ENCODE data around the gene NOL11. TPM values are rescaled to one million over a fixed set of nuclear protein-coding genes. Genes with fewer than 3 reads are reported as not detected.

Gene NOL11
- total RNA-seq (37.3 TPM), polyA plus RNA-seq (ENCODE audit: insufficient read depth, low read depth, low replicate concordance) (40.8 TPM)
- long read RNA-seq, donor 1, transcript NOL11-201 (18 exons, 2,947 nt): major isoform, 9 of 9 reads
- long read RNA-seq, donor 1, partial matches to known transcripts: 0 of 9 reads
- long read RNA-seq, donor 1, other reads (novel, unspliced or antisense): 0 of 9 reads
- long read RNA-seq, donor 2, transcript NOL11-201 (18 exons, 2,947 nt): major isoform, 7 of 13 reads
- long read RNA-seq, donor 2, partial matches to known transcripts: 6 of 13 reads
- long read RNA-seq, donor 2, other reads (novel, unspliced or antisense): 0 of 13 reads
- long read RNA-seq, donor 3, transcript NOL11-201 (18 exons, 2,947 nt): major isoform, 9 of 21 reads
- long read RNA-seq, donor 3, partial matches to known transcripts: 12 of 21 reads
- long read RNA-seq, donor 3, other reads (novel, unspliced or antisense): 0 of 21 reads
- long read RNA-seq, donor 4, transcript NOL11-201 (18 exons, 2,947 nt): major isoform, 5 of 8 reads
- long read RNA-seq, donor 4, partial matches to known transcripts: 0 of 8 reads
- long read RNA-seq, donor 4, other reads (novel, unspliced or antisense): 0 of 8 reads
- long read RNA-seq, donor 5: 0 reads
- long read RNA-seq, donor 6, transcript NOL11-201 (18 exons, 2,947 nt): major isoform, 16 of 46 reads
- long read RNA-seq, donor 6, partial matches to known transcripts: 26 of 46 reads
- long read RNA-seq, donor 6, other reads (novel, unspliced or antisense): 0 of 46 reads
- long read RNA-seq, donor 7, transcript NOL11-201 (18 exons, 2,947 nt): major isoform, 16 of 22 reads
- long read RNA-seq, donor 7, partial matches to known transcripts: 4 of 22 reads
- long read RNA-seq, donor 7, other reads (novel, unspliced or antisense): 2 of 22 reads
- long read RNA-seq, donor 8, partial matches to known transcripts: 11 of 14 reads
- long read RNA-seq, donor 8, other reads (novel, unspliced or antisense): 0 of 14 reads
- long read RNA-seq, donor 9, partial matches to known transcripts: 6 of 8 reads
- long read RNA-seq, donor 9, other reads (novel, unspliced or antisense): 0 of 8 reads
- long read RNA-seq, donor 10, transcript NOL11-201 (18 exons, 2,947 nt): major isoform, 8 of 20 reads
- long read RNA-seq, donor 10, partial matches to known transcripts: 10 of 20 reads
- long read RNA-seq, donor 10, other reads (novel, unspliced or antisense): 0 of 20 reads

DNA sequence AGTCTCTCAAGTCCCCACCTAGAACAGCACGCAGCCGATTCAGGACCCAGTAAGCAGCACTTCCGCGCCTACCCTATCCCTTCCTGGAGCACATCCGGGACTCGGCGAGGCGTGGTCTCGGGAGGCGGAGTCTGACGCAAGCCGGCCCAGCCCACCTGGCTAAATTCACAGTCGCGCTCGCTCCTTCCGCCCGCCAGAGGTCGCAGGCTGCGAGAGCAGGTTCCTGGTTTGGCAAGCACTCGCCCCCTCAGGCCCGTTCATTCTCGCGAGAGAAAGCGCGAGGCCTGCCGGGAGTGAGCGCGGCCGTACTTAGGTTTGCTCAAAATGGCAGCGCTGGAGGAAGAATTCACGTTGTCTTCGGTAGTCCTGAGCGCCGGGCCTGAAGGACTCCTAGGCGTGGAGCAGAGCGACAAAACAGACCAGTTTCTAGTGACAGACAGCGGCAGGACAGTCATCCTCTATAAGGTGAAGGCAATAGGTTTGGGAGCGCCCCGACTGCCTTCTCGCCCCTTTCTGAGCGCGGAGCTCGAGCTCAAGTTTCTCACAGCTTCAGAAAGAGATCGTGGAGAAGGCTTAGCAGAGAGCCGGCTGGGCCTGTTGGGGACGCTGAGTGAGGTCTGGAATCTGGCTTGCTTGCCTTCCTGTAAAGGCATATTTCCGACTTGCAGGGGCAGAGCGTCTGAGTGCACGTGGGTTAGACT lies at the start of gene NOL11:
Gene NOL11, plus strand, starts transcription at position 313 of the 701 bp plus-strand sequence. Its CDS starts 12 bp downstream, at position 325.
- no peaks in the 10 kb centered on the region for H3K27me3 ChIP-seq (ENCODE audit: control insufficient read depth, insufficient read depth, low read length)
- TF ChIP-seq, protein P1, sequence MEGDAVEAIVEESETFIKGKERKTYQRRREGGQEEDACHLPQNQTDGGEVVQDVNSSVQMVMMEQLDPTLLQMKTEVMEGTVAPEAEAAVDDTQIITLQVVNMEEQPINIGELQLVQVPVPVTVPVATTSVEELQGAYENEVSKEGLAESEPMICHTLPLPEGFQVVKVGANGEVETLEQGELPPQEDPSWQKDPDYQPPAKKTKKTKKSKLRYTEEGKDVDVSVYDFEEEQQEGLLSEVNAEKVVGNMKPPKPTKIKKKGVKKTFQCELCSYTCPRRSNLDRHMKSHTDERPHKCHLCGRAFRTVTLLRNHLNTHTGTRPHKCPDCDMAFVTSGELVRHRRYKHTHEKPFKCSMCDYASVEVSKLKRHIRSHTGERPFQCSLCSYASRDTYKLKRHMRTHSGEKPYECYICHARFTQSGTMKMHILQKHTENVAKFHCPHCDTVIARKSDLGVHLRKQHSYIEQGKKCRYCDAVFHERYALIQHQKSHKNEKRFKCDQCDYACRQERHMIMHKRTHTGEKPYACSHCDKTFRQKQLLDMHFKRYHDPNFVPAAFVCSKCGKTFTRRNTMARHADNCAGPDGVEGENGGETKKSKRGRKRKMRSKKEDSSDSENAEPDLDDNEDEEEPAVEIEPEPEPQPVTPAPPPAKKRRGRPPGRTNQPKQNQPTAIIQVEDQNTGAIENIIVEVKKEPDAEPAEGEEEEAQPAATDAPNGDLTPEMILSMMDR (IDR thresholded peaks at IDR 0.05; ENCODE audit: borderline replicate concordance, extremely low read depth, insufficient read depth): peak; percentile 95
- intact Hi-C loops (cut with DNase I): no loop called here
- H3K27ac ChIP-seq (ENCODE audit: low read depth in 2 of 2, low read length in 2 of 2): peak within 1 kb of the TSS; percentile 84 to 93
- DNase-seq (peak; percentile 99 to 100 (median 99)), FAIRE-seq (peak; percentile 97)
- peaks cover 6 to 15% (median 14%) of the 10 kb centered on the region in 3 donors for H3K36me3 ChIP-seq (ENCODE audit: control insufficient read depth in 2 of 3, insufficient read depth in 3 of 3, low read length in 3 of 3)
- H3K4me3 ChIP-seq (ENCODE audit: low read length in 3 of 3): peak within 1 kb of the TSS; percentile 98 to 100 (median 100)
- H3K9ac ChIP-seq (ENCODE audit: low read length in 3 of 3): peak within 1 kb of the TSS; percentile 97 to 100 (median 99)
- H3K9me3 ChIP-seq (ENCODE audit: control insufficient read depth in 2 of 3, insufficient read depth in 1 of 3, low read length in 3 of 3): no peaks in the 10 kb centered on the region
- peaks cover 3 to 11% (median 7%) of the 10 kb centered on the region in 3 donors for H3K4me1 ChIP-seq (ENCODE audit: control insufficient read depth in 2 of 3, insufficient read depth in 2 of 3, low read depth in 1 of 3, low read length in 3 of 3)

DNA sequence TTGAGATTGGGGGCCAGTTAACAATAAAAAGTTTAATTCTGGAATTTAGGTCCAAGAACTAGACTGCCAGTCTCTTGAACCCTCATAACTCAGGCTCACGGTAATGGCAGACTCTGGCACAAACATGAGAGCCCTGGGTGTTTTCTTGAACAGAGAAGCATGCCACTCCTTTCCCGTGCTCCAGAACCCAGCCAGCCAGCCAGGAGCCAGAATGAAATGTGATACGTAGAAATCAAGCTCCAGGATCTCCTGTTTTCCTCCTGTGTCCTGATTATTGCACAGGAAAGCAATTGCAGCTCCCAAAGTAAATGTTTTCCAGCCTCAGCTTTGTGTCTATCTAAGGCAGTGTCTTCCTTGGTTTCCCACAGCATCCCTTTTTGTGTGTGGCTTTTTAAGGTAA lies 46.2 kb upstream of the NOL11 start:
- no peak overlapping the region for H3K4me3 ChIP-seq (ENCODE audit: low read length in 3 of 3)
- DNase-seq (peak in 3 of 5 donors; percentile 17 to 45 (median 41)), FAIRE-seq (no peak)
- intact Hi-C loops (cut with DNase I): no loop called here
- TF ChIP-seq, protein P1 (IDR thresholded peaks at IDR 0.05; ENCODE audit: borderline replicate concordance, extremely low read depth, insufficient read depth): no peak
- no peaks in the 10 kb centered on the region for H3K9me3 ChIP-seq (ENCODE audit: control insufficient read depth in 2 of 3, insufficient read depth in 1 of 3, low read length in 3 of 3)
- no peaks in the 10 kb centered on the region for H3K27me3 ChIP-seq (ENCODE audit: control insufficient read depth, insufficient read depth, low read length)
- no peaks in the 10 kb centered on the region for H3K36me3 ChIP-seq (ENCODE audit: control insufficient read depth in 2 of 3, insufficient read depth in 3 of 3, low read length in 3 of 3)
- H3K9ac ChIP-seq (ENCODE audit: low read length in 3 of 3): no peak overlapping the region
- no peaks in the 10 kb centered on the region for H3K4me1 ChIP-seq (ENCODE audit: control insufficient read depth in 2 of 3, insufficient read depth in 2 of 3, low read depth in 1 of 3, low read length in 3 of 3)
- H3K27ac ChIP-seq (ENCODE audit: low read depth in 2 of 2, low read length in 2 of 2): no peak overlapping the region

DNA sequence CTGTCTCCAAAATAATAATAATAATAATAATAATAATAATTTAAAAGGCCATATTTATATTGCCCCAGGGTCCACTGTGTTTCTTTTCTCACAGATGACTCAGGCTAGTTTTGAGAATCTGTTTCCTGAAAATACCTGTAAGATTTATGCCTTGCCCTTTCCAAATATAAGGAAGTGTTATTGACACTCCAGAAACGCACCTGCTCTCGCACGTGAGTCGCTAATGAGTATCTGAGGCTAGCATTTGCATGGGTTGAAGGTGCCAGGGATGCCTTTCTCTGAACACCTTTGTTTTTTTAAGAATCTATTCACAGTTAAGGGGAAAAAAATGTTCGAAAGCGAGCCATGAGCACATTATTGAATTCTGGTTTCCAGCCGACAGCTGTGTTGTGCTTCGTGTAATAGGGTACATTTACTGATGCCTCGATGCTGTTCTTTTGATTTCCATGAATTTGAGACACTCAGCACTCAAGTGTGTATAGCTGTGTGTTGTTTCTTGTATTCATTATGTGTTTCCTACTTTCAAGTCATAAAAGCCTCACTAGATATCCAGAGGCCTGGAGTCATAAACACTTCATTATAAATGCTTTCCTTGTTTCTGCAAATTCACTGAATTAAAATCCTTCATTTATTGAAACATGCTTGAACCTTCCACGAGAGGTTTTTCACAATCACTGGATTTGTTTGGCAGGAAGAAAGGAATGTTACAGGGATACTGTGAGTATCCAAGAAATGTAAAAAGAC lies 45.0 kb upstream of the NOL11 start:
- intact Hi-C loops (cut with DNase I): no loop called here
- TF ChIP-seq, protein P1 (IDR thresholded peaks at IDR 0.05; ENCODE audit: borderline replicate concordance, extremely low read depth, insufficient read depth): no peak
- Histone ChIP-seq H3K36me3 (ENCODE audit: control insufficient read depth in 2 of 3, insufficient read depth in 3 of 3, low read length in 3 of 3) (no peaks in the 10 kb centered on the region), H3K4me1 (ENCODE audit: control insufficient read depth in 2 of 3, insufficient read depth in 2 of 3, low read depth in 1 of 3, low read length in 3 of 3) (no peaks in the 10 kb centered on the region), H3K9me3 (ENCODE audit: control insufficient read depth in 2 of 3, insufficient read depth in 1 of 3, low read length in 3 of 3) (no peaks in the 10 kb centered on the region), H3K27me3 (ENCODE audit: control insufficient read depth, insufficient read depth, low read length) (no peaks in the 10 kb centered on the region), H3K9ac (ENCODE audit: low read length in 3 of 3) (no peak overlapping the region), H3K4me3 (ENCODE audit: low read length in 3 of 3) (no peak overlapping the region), H3K27ac (ENCODE audit: low read depth in 2 of 2, low read length in 2 of 2) (no peak overlapping the region)
- DNase-seq (no peak), FAIRE-seq (no peak)
